K562 (cell line): Measurements from ENCODE around the gene PPOX.

Experiments
- RAD21 ChIP-seq, 2 experiments: fragments of 250-450 bp in 1 of 2; fragments of 450-650 bp in 1 of 2; sonication (Bioruptor Pico) in 1 of 2; formaldehyde crosslinking in 1 of 2; IDR thresholded peaks in 1 of 2; conservative IDR thresholded peaks in 1 of 2; 2 replicates each; pipeline versions ENCODE4 v1.4.0 to v1.8.0; 2020 to 2022; ENCODE audit warnings: mild to moderate bottlenecking in 2 of 2, moderate library complexity in 1 of 2
- TF ChIP-seq, protein P1 (sequence below): fragments of 450-650 bp; IDR thresholded peaks from 2 replicates; pipeline ENCODE4 v1.6.1; 2016
- TF ChIP-seq, protein P2 (sequence below), 2 experiments: fragments of 450-650 bp; IDR thresholded peaks; 2 replicates each; pipeline ENCODE4 v1.6.1; 2016
- TF ChIP-seq, protein P3 (sequence below), 2 experiments: fragments of 450-650 bp; conservative IDR thresholded peaks; 2 replicates each; pipeline ENCODE4 v1.6.1; 2017; ENCODE audit warnings: mild to moderate bottlenecking in 2 of 2, moderate library complexity in 2 of 2
- TF ChIP-seq, protein P4 (sequence below), 3 experiments: IDR thresholded peaks in 2 of 3; conservative IDR thresholded peaks in 1 of 3; 2 replicates each; pipeline ENCODE4 v1.5.1; 2011 to 2012; ENCODE audit warnings: low read length in 3 of 3, mild to moderate bottlenecking in 3 of 3, control low read depth in 2 of 3, improper control_type of control experiment in 1 of 3, inconsistent platforms in 1 of 3, low read depth in 1 of 3, mixed read lengths in 1 of 3, moderate library complexity in 1 of 3; ENCODE audit not compliant: insufficient read depth in 2 of 3
- TF ChIP-seq, protein P5 (sequence below), 2 experiments: IDR thresholded peaks; 2 replicates each; pipeline ENCODE4 v1.6.1; 2012; ENCODE audit warnings: improper control_type of control experiment in 2 of 2, low read depth in 2 of 2, low read length in 2 of 2, borderline replicate concordance in 1 of 2

DNA sequence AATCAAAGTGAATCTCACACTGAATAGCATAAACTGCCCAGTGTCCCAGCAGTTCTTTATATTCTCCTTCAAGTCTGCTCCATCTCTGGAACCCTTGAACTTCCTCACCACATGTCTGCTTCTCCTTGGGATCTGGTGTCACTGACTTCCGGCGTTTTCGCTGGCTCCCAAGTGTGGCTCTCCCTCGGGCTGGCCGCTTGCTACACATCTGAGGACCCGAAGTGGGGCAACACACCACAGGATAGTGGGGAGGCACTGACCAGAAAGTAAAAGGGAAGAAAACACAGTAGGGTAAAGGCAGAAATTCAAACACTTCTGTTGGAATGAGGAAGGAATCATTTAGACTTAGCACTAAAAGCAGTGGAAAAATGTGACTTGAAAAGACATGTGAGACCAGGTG is 43.3 kb upstream of the PPOX start:
- TF ChIP-seq, protein P1, sequence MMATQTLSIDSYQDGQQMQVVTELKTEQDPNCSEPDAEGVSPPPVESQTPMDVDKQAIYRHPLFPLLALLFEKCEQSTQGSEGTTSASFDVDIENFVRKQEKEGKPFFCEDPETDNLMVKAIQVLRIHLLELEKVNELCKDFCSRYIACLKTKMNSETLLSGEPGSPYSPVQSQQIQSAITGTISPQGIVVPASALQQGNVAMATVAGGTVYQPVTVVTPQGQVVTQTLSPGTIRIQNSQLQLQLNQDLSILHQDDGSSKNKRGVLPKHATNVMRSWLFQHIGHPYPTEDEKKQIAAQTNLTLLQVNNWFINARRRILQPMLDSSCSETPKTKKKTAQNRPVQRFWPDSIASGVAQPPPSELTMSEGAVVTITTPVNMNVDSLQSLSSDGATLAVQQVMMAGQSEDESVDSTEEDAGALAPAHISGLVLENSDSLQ, result no peak
- TF ChIP-seq, protein P2, sequence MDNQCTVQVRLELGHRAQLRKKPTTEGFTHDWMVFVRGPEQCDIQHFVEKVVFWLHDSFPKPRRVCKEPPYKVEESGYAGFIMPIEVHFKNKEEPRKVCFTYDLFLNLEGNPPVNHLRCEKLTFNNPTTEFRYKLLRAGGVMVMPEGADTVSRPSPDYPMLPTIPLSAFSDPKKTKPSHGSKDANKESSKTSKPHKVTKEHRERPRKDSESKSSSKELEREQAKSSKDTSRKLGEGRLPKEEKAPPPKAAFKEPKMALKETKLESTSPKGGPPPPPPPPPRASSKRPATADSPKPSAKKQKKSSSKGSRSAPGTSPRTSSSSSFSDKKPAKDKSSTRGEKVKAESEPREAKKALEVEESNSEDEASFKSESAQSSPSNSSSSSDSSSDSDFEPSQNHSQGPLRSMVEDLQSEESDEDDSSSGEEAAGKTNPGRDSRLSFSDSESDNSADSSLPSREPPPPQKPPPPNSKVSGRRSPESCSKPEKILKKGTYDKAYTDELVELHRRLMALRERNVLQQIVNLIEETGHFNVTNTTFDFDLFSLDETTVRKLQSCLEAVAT (IDR thresholded peaks at IDR 0.05), result no peak
- TF ChIP-seq, protein P3, sequence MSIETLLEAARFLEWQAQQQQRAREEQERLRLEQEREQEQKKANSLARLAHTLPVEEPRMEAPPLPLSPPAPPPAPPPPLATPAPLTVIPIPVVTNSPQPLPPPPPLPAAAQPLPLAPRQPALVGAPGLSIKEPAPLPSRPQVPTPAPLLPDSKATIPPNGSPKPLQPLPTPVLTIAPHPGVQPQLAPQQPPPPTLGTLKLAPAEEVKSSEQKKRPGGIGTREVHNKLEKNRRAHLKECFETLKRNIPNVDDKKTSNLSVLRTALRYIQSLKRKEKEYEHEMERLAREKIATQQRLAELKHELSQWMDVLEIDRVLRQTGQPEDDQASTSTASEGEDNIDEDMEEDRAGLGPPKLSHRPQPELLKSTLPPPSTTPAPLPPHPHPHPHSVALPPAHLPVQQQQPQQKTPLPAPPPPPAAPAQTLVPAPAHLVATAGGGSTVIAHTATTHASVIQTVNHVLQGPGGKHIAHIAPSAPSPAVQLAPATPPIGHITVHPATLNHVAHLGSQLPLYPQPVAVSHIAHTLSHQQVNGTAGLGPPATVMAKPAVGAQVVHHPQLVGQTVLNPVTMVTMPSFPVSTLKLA (conservative IDR thresholded peaks at IDR 0.05), result no peak
- no peak for TF ChIP-seq RAD21 (CRISPR knock-in tag; conservative IDR thresholded peaks at IDR 0.05 in 1 of 2, IDR thresholded peaks at IDR 0.05 in 1 of 2)
- TF ChIP-seq, protein P4, sequence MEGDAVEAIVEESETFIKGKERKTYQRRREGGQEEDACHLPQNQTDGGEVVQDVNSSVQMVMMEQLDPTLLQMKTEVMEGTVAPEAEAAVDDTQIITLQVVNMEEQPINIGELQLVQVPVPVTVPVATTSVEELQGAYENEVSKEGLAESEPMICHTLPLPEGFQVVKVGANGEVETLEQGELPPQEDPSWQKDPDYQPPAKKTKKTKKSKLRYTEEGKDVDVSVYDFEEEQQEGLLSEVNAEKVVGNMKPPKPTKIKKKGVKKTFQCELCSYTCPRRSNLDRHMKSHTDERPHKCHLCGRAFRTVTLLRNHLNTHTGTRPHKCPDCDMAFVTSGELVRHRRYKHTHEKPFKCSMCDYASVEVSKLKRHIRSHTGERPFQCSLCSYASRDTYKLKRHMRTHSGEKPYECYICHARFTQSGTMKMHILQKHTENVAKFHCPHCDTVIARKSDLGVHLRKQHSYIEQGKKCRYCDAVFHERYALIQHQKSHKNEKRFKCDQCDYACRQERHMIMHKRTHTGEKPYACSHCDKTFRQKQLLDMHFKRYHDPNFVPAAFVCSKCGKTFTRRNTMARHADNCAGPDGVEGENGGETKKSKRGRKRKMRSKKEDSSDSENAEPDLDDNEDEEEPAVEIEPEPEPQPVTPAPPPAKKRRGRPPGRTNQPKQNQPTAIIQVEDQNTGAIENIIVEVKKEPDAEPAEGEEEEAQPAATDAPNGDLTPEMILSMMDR (IDR thresholded peaks at IDR 0.05 in 2 of 3, conservative IDR thresholded peaks at IDR 0.05 in 1 of 3; ENCODE audit: insufficient read depth in 2 of 3, low read depth in 1 of 3, low read length in 3 of 3), result no peak
- TF ChIP-seq, protein P5, sequence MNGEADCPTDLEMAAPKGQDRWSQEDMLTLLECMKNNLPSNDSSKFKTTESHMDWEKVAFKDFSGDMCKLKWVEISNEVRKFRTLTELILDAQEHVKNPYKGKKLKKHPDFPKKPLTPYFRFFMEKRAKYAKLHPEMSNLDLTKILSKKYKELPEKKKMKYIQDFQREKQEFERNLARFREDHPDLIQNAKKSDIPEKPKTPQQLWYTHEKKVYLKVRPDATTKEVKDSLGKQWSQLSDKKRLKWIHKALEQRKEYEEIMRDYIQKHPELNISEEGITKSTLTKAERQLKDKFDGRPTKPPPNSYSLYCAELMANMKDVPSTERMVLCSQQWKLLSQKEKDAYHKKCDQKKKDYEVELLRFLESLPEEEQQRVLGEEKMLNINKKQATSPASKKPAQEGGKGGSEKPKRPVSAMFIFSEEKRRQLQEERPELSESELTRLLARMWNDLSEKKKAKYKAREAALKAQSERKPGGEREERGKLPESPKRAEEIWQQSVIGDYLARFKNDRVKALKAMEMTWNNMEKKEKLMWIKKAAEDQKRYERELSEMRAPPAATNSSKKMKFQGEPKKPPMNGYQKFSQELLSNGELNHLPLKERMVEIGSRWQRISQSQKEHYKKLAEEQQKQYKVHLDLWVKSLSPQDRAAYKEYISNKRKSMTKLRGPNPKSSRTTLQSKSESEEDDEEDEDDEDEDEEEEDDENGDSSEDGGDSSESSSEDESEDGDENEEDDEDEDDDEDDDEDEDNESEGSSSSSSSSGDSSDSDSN (IDR thresholded peaks at IDR 0.05; ENCODE audit: borderline replicate concordance in 1 of 2, low read depth in 2 of 2, low read length in 2 of 2), result no peak
